Measurements from ENCODE around the gene FHL5. TPM values are rescaled to one million over a fixed set of nuclear protein-coding genes. Genes with fewer than 3 reads are reported as not detected.

FHL5 gene
- total RNA-seq, 1 experiment from 2014 or later = not detected

GRCh38 chr6:96610019-96610418 is 47.1 kb downstream of the FHL5 start:
- BruUV-seq (replicated peaks) = no TSS peak
- H3K36me3 Mint-ChIP-seq (ENCODE audit: insufficient read depth, unreplicated experiment) = no peaks in the 10 kb centered on the region
- intact Hi-C loops (cut with micrococcal nuclease; ENCODE audit: unreplicated experiment) = no loop called here
- H3K4me1 Mint-ChIP-seq (ENCODE audit: low read depth, unreplicated experiment) = no peaks in the 10 kb centered on the region
- POLR2A ChIA-PET = no interaction called here
- Histone ChIP-seq H3K36me3 (ENCODE audit: control insufficient read depth, insufficient read depth, low read length) (no peaks in the 10 kb centered on the region), H3K27me3 (replicated peaks; ENCODE audit: control insufficient read depth, insufficient read depth, low read length) (no peaks in the 10 kb centered on the region), H3K9me3 (no peaks in the 10 kb centered on the region), H3K4me1 (no peaks in the 10 kb centered on the region), H3K4me3 (ENCODE audit: low read depth, low read length) (no peak overlapping the region)
- H3K4me3 Mint-ChIP-seq (ENCODE audit: unreplicated experiment) = no peak overlapping the region
- peaks cover 7% of the 10 kb centered on the region for H3K27me3 Mint-ChIP-seq (ENCODE audit: insufficient read depth, unreplicated experiment)
- no peak overlapping the region for H3K27ac Mint-ChIP-seq (ENCODE audit: unreplicated experiment)
- H3K9me3 Mint-ChIP-seq (ENCODE audit: unreplicated experiment) = no peaks in the 10 kb centered on the region
- TF ChIP-seq CTCF (IDR thresholded peaks at IDR 0.05; ENCODE audit: insufficient read depth in 1 of 2, low read depth in 1 of 2, low read length in 1 of 2, severe bottlenecking in 1 of 2, unreplicated experiment in 1 of 2) = no peak
- CTCF ChIA-PET = no interaction called here
- no peak for DNase-seq

- Mint-ChIP-seq H3K27me3 (ENCODE audit: insufficient read depth, unreplicated experiment) (peaks cover 7% of the 10 kb centered on the region), H3K27ac (ENCODE audit: unreplicated experiment) (no peak overlapping the region), H3K36me3 (ENCODE audit: insufficient read depth, unreplicated experiment) (no peaks in the 10 kb centered on the region), H3K4me1 (ENCODE audit: low read depth, unreplicated experiment) (no peaks in the 10 kb centered on the region), H3K9me3 (ENCODE audit: unreplicated experiment) (no peaks in the 10 kb centered on the region), H3K4me3 (ENCODE audit: unreplicated experiment) (no peak overlapping the region)
- Histone ChIP-seq H3K4me1 (no peaks in the 10 kb centered on the region), H3K36me3 (ENCODE audit: control insufficient read depth, insufficient read depth, low read length) (no peaks in the 10 kb centered on the region), H3K4me3 (ENCODE audit: low read depth, low read length) (no peak overlapping the region), H3K9me3 (no peaks in the 10 kb centered on the region), H3K27me3 (replicated peaks; ENCODE audit: control insufficient read depth, insufficient read depth, low read length) (no peaks in the 10 kb centered on the region)
- no TSS peak for BruUV-seq (replicated peaks)
- POLR2A ChIA-PET = no interaction called here
- no peak for TF ChIP-seq CTCF (IDR thresholded peaks at IDR 0.05; ENCODE audit: insufficient read depth in 1 of 2, low read depth in 1 of 2, low read length in 1 of 2, severe bottlenecking in 1 of 2, unreplicated experiment in 1 of 2)
- CTCF ChIA-PET = no interaction called here
- intact Hi-C loops (cut with micrococcal nuclease; ENCODE audit: unreplicated experiment) = no loop called here
- no peak for DNase-seq
These were observed 48.5 kb downstream of the FHL5 start for GRCh38 chr6:96611342-96611991.

- POLR2A ChIA-PET = no interaction called here
- Mint-ChIP-seq H3K27ac (ENCODE audit: unreplicated experiment) (no peak overlapping the region), H3K36me3 (ENCODE audit: insufficient read depth, unreplicated experiment) (no peaks in the 10 kb centered on the region), H3K27me3 (ENCODE audit: insufficient read depth, unreplicated experiment) (peaks cover 12% of the 10 kb centered on the region), H3K9me3 (ENCODE audit: unreplicated experiment) (no peaks in the 10 kb centered on the region), H3K4me1 (ENCODE audit: low read depth, unreplicated experiment) (no peaks in the 10 kb centered on the region), H3K4me3 (ENCODE audit: unreplicated experiment) (no peak overlapping the region)
- Histone ChIP-seq H3K27me3 (replicated peaks; ENCODE audit: control insufficient read depth, insufficient read depth, low read length) (no peaks in the 10 kb centered on the region), H3K4me3 (ENCODE audit: low read depth, low read length) (no peak overlapping the region), H3K9me3 (no peaks in the 10 kb centered on the region), H3K36me3 (ENCODE audit: control insufficient read depth, insufficient read depth, low read length) (no peaks in the 10 kb centered on the region), H3K4me1 (no peaks in the 10 kb centered on the region)
- no peak for TF ChIP-seq CTCF (IDR thresholded peaks at IDR 0.05; ENCODE audit: insufficient read depth in 1 of 2, low read depth in 1 of 2, low read length in 1 of 2, severe bottlenecking in 1 of 2, unreplicated experiment in 1 of 2)
- CTCF ChIA-PET = no interaction called here
- no peak for DNase-seq
- intact Hi-C loops (cut with micrococcal nuclease; ENCODE audit: unreplicated experiment) = no loop called here
- no TSS peak for BruUV-seq (replicated peaks)
These were observed 50.5 kb downstream of the FHL5 start for GRCh38 chr6:96613291-96613999.
